GM18909 (cell line): ENCODE results near the gene SEC16A.

Source experiments
- ATAC-seq: cut with Tn5 transposase; IDR thresholded peaks from one replicate; pipeline ENCODE4 v1.9.1; 2021; ENCODE audit warnings: mild to moderate bottlenecking; ENCODE audit not compliant: unreplicated experiment, poor library complexity

SEC16A gene

GRCh38 chr9:136488247-136489214 is 5.7 kb upstream of the SEC16A start:
- no peak for ATAC-seq

- no peak for ATAC-seq
These were observed 4.8 kb upstream of the SEC16A start for GRCh38 chr9:136487672-136488071.

GRCh38 chr9:136486823-136487620 is 4.2 kb upstream of the SEC16A start:
- ATAC-seq: no peak

- no peak for ATAC-seq
These were observed 3.3 kb upstream of the SEC16A start for GRCh38 chr9:136486131-136486530.

- no peak for ATAC-seq
These were observed 2.5 kb upstream of the SEC16A start for GRCh38 chr9:136485049-136486045.

- ATAC-seq: no peak
These were observed 1.6 kb upstream of the SEC16A start for GRCh38 chr9:136484153-136485048.

GRCh38 chr9:136483589-136484152 is 831 bp upstream of the SEC16A start:
- ATAC-seq: peak; percentile 69

- ATAC-seq: no peak
These were observed 621 bp downstream of the SEC16A start for GRCh38 chr9:136482046-136482792.

GRCh38 chr9:136481558-136481957 is 1.3 kb downstream of the SEC16A start:
- no peak for ATAC-seq

GRCh38 chr9:136476369-136477150 is 6.3 kb downstream of the SEC16A start:
- no peak for ATAC-seq

GRCh38 chr9:136474974-136475865 is 7.6 kb downstream of the SEC16A start:
- no peak for ATAC-seq

GRCh38 chr9:136474021-136474640 is 8.7 kb downstream of the SEC16A start:
- no peak for ATAC-seq

- no peak for ATAC-seq
These were observed 9.5 kb downstream of the SEC16A start for GRCh38 chr9:136473354-136473721.

GRCh38 chr9:136472640-136473353 is 10.0 kb downstream of the SEC16A start:
- ATAC-seq: no peak

- ATAC-seq: no peak
These were observed 10.9 kb downstream of the SEC16A start for GRCh38 chr9:136471802-136472487.
